ENCODE data around the gene RANBP1.

The RANBP1 gene

GRCh38 chr22:20089226-20089976, 26.5 kb upstream of the RANBP1 start:
- no peak for DNase-seq

GRCh38 chr22:20089977-20090729, 25.8 kb upstream of the RANBP1 start:
- no peak for DNase-seq

GRCh38 chr22:20090730-20091240, 25.1 kb upstream of the RANBP1 start:
- no peak for DNase-seq

DNA sequence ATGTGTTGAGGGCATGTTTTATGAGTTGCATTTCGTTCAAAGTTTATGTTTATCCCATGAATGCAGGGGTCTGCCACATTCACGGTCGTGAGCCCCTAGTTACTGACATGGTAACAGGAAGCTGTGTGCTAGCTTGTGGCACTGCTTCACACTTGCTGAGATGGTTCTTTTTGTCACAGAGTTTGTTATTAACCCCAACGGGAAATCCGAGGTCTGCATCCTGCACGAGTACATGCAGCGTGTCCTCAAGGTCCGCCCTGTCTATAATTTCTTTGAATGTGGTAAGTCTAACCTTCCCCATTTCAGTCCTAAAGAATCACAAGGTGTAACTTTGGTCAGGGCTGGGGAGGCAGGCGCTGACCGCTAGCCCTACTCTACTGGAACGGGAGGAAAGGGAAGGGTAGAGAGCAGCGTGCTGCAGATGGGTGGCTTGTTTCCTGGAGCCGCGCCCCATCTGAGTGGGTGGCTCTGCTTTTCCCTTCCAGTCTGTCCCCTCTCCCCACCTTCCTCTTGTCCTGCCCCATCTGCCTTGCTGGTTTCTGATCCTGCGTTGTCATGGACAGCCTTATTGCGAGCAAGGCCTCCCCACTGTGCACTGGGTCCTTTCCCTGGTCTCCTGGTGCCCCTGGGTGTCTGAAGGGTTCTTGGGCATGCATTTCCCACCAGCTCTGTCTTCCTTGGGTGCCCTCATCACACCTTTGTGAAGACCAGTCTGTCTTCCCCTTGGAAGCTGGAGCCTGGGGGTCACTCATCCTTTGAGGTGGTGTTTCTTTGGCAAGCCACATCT, 24.0 kb upstream of the RANBP1 start:
- DNase-seq: no peak

DNA sequence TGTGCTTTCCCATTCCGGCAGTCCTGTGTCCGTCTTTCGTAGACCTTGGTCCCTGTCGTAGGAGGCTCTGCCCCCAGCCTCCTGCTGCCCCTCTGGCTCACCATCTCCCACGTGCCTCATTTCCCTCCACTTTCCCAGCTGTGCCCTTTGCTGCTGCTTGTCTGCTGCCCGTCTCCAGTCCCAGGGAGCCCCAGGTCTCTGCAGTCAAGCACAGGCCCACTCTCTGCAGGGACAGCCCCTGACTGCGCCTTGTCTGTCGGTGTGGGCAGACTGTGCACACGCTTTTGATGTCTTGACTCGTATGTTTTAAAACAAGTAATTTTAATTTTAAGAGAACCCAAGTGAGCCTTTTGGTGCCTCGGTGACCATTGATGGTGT, 23.4 kb upstream of the RANBP1 start:
- DNase-seq: no peak

GRCh38 chr22:20093418-20094196, 22.3 kb upstream of the RANBP1 start:
- no peak for DNase-seq

- no peak for DNase-seq
Observed at GRCh38 chr22:20094197-20094807, 21.6 kb upstream of the RANBP1 start.

GRCh38 chr22:20095521-20095920, 20.4 kb upstream of the RANBP1 start:
- DNase-seq: no peak

DNA sequence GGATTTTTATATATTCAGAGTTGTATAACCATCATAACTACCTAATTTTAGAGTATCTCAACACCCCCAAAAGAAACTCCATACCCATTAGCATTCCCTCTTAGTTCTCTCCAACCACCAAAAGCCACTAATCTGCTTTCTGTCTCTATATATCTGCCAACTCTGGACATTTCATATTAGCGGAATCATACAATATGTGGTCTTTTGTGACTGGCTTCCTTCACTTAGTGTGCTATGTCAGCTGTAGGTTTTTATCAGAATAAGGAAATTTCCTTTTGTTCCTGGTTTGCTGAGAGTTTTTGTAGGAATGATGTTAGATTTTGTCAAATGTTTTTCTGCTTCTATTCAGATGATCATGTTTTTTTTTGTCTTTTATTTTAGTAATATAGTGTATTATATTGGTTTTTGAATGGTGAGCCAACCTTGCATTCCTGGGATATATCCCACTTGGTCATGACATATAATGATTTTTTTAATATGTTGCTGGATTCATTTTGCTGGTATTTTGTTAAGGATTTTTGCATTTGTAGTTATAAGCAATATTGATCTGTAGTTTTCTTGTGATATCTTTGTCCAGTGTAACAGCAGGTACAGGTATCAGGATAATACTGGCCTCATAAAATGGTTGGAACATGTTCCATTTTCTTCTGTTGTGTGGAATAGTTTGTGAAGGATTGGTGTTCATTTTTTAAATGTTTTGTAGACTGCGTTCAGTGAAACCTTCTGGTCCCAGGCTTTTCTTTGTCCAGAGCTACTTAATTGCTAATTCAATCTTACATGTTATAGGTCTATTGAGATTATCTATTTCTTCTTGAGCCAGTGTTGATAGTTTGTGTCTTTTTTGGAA, 19.1 kb upstream of the RANBP1 start:
- DNase-seq: no peak

- no peak for DNase-seq
Observed at GRCh38 chr22:20099099-20099711, 16.7 kb upstream of the RANBP1 start.

DNA sequence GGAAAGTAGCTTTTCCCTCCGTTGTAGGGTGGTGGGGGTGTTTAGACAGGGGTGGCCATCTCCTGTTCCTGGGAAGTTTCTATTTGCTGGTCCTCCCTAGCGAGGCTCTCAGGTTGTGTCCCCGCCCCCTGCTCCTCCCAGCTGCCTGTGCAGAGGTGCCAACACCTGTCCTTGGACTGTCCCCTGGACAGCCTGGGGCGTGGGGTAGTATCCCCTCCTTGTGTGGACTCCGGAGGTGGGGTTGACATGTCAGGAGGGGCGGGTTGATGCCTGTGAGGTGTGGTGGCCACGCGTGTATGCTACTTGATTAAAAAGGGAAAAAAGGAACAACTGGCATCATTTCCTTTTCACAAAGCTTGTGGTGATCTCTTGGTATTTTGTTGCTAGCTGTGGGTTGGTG, 14.3 kb upstream of the RANBP1 start:
- DNase-seq: no peak

GRCh38 chr22:20102203-20102780, 13.6 kb upstream of the RANBP1 start:
- DNase-seq: no peak

- no peak for DNase-seq
Observed at GRCh38 chr22:20105456-20106204, 10.3 kb upstream of the RANBP1 start.

DNA sequence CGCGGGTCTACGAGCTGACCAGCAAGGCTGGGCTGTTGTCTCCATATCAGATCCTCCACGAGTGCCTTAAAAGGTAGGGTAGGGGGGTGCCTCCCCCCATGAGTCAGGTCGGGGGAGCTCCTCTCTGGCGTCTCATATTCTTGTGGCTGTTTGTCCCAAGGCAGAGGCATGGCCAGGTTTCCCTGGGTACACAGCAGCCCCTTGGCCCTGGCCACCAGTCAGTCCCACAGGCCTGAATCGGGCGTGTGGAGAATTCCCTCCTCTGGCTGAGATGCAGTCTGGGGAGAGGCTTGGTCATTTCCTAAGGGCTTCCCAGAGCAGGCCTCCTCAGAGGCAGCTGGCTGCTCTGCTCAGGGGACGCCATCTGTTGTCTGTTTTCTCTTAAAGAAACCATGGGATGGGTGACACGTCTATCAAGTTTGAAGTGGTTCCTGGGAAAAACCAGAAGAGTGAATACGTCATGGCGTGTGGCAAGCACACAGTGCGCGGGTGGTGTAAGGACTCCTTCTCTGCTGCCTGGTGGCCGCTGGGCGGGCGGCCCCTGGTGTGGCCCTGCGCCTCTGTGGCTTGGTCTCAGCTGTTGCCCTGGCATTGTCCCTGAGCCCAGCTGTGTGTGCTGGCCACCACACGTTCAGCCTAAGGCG, 9.6 kb upstream of the RANBP1 start:
- DNase-seq: no peak

GRCh38 chr22:20106849-20107237, 9.1 kb upstream of the RANBP1 start:
- DNase-seq: no peak

DNA sequence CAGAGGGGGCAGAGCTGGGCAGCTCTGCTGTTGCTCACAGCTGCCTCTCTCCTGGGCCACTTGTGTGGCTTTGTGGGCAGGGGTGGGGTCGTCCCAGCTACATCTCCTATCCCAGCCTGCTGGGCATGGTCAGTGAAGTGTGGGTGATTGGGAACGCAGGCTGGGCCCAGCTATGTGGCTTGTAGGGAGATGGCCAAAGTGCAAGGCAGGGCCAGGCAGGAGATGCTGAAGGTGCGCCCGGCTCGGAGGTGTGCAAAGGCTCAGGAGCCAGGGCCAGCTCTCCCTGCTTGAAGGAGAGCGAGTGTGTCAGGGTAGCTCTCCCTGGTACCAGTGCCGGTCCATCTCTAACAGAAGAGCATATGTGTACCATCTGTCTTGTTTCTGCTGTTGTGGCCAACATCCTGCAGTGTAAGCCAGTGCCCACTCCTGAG, 8.4 kb upstream of the RANBP1 start:
- no peak for DNase-seq

- no peak for DNase-seq
Observed at GRCh38 chr22:20107951-20108756, 7.8 kb upstream of the RANBP1 start.

DNA sequence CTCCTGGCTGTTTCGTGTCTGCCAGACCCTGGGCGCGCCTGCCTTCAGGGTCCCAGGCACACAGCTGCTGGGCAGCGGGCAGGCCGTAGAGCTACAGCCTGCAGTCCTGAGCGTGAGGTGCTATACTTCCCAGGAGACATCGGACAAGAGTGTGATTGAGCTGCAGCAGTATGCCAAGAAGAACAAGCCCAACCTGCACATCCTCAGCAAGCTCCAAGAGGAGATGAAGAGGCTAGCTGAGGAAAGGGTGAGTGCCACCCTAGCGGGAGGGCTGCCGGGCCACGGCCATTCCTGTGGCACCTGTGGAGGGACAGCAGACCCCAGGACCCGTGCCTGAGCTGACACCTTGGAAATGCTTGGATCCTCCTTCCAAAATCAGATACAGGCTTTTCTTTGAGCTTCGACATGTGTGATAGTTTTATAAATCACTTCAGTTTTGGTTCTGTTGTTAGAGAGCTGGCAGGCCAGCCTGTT, 7.1 kb upstream of the RANBP1 start:
- DNase-seq: no peak

All from NCI-H2171 (cell line).